NCI-H2227 treated with DMSO at 0.1 percent for 48 hours (cell line): ENCODE results near the gene MAGT1.
"Not testable (repeated sequence)": the region's sequence is repeated elsewhere in the genome, so short reads cannot be mapped to it uniquely, and the experiment has no call there.

Source experiments
- DNase-seq: peaks from one replicate; lab custom pipeline; 2025; lab: John Stamatoyannopoulos, UW

Gene MAGT1

DNA sequence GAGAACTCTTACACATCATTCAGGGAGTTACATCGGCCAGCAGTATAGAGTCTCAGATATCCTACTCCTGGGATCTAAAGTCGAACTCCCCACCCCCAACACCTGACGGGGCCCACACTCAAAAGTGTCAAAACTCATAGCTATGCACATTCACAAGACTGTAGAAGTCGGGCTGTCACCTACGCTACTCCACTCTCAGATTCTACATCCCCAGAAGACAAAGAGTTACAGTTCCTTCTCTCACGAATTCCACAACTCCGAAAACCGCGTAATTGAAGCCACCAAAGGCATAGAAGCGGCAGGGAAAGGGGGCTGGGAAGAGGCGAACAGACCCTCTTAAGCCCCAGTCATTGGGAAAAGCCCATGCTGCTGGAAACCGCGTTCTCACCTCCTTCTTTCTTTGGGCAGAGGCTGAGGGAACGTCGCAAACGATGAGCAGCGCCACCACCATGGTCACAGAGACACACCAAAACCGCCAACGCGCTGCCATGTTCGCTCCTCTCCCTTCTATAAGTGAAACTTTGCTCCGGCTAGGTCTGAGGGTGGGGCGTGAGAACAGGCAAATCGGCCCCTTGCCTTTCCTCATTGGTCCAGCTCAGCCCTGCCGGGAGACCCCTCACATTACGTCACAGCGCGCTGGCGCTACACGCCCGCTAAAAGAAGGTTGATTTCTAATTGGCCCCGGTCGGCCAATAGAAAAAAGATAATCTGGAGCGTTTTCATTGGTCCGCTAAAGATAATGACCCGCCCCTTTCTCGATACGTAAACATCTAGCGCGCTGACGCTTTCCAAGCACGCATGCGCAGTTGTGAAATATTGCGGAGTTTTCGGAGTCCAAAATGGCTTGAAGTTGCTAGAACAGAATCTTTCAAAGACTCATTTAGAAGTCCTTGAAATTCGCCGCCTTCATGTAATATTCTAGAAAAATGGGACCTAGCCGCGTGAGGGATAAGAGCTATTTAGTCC lies at the start of gene MAGT1:
MAGT1 (minus strand) TSS at position 515 of the 966 bp plus-strand sequence; CDS start at position 490, 25 bp downstream.
- DNase-seq = peak; percentile 99

DNA sequence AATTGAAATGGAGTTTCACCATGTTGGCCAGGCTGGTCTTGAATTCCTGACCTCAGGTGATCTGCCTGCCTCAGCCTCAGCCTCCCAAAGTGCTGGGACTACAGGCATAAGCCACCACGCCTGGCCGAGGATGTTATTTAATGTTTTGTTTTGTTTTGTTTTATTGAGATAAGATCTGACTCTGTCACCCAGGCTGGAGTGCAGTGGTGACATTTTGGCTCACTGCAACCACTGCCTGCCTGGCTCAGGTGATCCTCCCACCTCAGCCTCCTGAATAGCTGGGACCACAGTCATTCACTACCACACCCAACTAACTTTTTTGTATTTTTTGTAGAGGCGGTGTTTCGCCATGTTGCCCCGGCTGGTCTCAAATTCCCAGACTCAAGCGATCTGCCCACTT lies 49.8 kb upstream of the MAGT1 start:
- not testable (repeated sequence) for DNase-seq

DNA sequence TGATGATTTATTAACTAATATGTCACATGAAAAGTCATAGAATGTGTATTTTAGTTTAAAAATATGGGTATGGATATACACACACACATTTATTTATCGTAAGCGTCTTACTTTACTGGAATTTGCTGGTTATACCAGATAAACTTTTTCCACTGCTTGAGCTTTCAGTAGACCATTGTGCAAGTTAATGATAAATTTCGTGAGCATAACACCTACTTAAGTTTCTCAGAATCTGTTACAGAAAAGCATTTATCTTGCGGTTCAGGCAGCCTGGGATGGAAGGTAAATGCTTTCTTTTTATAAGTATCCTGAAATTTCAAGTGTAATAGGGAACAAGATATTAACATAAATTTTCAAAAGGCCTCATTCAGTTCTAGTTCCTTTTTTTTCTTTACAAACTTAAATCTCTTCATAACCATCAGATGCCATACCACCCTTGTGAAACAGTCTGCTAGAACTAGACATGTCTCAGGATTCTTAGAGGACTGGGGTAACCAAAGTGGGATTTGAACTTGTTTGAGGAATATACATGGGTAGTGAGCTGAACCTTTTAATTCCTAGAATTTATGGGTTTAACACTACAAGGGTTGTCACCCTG lies 42.9 kb upstream of the MAGT1 start:
- DNase-seq = no peak

DNA sequence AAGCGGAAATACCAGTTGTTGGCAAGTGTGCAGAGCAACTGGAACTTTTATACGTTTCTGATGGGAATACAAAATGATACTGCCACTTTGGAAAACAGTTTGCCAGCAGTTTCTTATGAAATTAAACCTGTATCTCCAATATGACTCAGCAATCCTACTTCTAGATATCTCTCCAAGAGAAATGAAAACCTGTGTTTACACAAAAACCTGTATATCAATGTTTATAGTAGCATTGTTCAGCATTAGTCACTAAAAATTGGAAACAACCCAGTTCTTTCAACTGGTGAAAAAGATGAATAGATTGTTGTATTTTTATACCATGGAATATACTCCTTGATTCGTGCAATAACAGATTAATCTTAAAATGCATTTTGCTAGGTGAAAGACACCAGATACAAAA lies 42.1 kb upstream of the MAGT1 start:
- DNase-seq = no peak

DNA sequence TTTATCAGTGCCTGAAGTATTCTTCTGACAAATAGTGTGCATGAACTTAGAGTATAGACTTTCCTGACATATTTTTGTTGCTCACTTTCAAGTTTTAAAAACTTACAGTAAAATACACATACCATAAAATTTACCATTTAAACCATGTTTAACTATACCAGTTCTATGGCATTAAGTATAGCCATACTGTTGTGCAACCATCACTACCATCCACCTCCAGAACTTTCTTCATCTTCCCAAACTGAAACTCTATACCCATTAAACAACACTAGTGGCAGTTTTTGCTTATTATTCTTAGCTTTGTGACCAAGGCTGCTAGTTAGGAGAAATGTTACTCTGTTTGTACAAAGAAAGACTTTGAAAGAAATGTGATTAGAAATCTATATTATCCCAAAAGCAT lies 41.1 kb upstream of the MAGT1 start:
- no peak for DNase-seq

DNA sequence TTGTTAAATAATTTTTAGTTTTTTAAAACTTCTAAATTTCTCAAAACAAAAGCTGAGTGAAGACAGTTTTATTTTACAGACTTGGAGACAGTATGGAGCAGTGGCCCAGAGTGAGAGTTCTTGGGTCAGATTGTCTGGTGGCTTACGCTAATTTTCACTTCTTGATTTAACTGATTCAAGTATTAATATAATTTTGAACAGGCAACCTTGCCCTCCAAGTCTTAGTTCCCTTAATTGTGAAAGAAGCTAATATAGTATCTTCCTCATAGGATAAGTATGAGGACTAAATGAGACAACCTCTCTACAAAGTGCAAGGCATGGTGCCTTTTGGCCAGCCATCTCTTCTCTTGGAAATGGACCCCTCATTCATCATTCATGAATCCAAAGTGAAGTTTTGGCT lies 40.7 kb upstream of the MAGT1 start:
- DNase-seq = no peak

DNA sequence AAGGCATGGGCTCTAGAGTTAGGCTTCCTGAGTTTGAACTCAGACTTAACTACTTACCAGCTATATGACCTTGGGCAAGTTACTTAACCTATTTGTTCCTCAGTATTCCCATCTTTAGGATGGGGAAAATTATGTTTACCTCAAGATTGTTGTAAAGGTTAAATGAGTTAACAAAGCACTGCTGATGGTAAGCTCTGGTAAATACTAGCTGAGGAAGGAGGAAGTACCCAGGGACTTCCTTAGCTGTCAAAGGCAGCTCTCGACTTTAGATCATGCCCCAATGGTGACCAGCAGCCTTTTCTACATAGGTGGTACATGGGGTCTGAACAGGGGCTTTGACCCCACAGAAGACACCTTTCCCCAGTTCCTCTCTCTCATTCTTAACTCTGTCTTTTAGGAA lies 35.3 kb upstream of the MAGT1 start:
- no peak for DNase-seq

DNA sequence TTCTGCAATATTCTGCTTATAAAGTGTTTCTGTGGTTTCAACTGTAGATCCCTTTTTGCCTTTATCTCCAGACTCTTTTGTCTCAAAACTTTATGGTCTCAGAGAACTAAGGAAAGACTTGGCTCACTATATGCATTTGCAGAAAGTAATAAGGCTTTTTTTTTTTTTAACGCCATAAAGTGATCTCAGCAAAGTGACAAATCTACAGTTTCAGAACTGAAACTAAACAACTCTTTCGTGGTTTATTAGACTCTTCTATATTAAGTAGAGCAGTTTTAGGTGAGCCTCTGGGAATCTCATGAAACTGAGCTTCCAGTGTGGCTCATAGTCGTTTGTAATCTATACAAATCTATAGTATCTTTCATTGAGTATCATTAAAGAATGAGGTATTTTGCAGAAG lies 30.5 kb upstream of the MAGT1 start:
- no peak for DNase-seq

DNA sequence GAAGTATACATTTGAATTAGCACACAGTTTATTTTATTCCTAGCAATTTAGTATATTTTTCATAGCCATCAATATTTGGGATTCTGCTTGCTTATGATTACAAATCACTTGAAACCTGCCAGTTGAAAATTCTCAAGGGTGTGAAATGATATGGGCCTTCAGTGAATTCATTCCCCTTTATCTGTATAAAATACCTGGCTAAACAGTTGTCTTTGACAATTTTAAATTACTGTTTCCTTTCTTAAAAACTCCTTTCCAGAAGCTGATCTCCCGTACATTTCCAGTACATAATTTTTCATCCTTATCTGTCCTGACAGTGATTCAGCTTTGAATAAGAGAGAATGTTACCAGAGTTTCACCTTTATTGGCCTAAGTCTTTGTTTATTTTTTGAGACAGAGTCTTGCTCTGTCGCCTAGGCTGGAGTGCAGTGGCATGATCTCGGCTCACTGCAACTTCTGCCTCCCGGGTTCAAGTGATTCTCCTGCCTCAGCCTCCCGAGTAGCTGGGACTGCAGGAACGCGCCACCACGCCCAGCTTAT lies 29.2 kb upstream of the MAGT1 start:
- DNase-seq = no peak

DNA sequence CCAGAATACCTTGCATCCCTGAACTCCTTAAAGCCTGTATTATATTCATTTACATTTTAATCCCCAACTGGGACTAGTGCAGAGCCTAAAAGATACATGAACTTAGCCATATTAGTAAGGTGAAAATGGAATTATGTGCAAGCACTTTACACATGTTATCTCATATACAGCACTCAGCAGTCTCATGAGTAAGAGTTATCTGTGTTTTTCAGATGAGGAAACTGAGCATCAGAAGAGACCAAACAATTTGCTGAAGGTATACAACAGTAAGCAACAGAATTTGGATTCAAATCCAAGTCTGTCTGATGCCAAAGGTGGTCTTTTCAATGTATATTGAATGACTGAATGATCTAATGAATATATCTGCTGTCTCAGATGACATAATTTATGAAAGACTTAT lies 27.6 kb upstream of the MAGT1 start:
- no peak for DNase-seq

DNA sequence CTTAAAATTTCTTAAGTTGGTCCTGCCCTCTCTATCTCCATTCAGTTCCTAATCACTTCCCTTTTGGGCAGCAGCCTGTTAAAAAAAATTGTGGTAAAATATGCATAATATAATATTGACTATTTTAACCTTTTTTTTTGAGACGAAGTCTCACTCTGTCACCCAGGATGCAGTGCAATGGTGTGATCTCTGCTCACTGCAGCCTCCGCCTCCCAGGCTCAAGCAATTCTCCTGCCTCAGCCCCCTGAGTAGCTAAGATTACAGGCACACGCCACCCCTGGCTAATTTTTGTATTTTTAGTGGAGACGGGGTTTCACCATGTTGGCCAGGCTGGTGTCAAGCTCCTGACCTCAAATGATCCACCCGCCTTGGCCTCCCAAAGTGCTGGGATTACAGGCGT lies 24.1 kb upstream of the MAGT1 start:
- DNase-seq = not testable (repeated sequence)

DNA sequence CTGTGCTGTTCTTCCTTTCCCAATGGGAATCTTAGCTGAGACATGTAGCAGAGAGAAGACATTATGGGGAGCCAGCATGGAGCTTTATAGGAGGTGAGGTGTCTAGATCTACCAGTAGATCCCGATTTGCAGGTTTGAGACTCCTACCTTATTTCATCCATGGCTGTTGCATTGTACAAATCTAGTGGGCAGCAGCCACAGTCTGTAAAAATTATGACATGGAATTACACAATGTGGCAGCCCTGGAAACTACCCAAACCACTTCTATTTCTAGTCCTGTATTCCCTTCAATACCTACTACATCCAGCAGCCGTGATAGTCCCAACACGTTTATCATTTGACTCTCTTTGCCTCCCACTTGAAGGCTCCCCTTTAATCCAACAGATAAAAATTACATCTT lies 23.3 kb upstream of the MAGT1 start:
- no peak for DNase-seq

DNA sequence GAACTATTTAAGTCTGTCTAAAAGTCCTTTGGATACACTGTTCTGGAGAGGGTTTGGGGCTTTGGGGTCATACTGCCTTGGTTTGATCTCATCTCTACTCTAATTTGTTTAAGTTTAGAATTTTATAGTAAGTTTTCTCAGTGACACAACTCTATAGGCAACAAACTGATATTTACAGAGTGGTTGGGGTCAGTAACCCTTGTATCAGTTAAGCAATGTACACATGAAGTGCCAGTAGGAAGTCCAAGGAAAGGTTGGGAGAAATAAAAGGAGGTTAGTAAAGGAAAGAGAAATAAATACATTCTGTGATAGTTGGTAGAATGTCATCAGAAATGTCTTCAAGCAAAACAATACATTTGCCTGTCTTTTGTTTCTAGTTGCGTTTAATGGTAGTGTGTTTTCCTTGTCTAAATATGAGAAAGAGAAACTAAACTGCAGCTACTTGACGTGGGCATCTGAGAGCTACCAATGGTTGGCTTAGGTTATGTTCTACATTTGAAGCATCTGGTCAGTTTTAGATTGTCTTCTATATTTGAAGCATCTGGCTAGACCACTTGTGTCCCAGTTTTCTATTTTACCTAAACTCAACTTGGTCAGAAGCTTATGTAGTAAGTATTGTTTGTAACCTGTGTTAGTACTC lies 22.2 kb upstream of the MAGT1 start:
- DNase-seq = no peak

DNA sequence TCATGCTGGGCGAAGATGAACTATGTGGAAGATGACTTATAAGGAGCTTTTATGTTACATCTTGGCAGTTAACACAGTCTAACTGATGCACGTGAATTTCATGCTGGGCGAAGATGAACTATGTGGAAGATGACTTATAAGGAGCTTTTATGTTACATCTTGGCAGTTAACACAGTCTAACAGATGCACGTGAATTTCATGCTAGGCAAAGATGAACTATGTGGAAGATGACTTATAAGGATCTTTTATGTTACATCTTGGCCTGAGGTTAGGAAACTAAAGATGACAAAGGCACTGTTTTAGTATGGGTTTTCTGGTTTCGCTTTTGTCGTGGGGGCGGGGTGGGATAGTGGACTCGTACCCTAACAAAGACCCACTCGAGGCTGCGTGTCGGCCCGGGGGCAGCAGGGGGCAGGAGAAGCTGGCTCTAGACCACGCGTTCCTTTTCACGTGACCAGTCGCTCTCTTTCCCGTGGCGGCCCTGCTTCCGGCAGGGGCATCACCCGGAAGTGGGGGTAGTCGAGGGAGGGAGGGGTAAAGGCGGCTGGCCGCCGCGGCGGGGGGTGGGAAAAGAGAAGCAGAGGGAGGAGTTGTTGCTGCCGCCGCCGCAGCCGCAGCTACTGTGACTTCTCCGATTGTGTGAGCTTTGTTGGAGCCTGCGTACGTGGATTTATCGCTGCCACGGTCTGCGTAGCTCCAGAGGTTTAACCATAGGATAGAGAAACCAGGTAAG lies 15.0 kb upstream of the MAGT1 start, which contains the start of gene ATP7A:
ATP7A (plus strand) TSS at position 586 of the 733 bp plus-strand sequence. CDS start 60,949 bp downstream, outside the sequence.
- peak; percentile 91 for DNase-seq

DNA sequence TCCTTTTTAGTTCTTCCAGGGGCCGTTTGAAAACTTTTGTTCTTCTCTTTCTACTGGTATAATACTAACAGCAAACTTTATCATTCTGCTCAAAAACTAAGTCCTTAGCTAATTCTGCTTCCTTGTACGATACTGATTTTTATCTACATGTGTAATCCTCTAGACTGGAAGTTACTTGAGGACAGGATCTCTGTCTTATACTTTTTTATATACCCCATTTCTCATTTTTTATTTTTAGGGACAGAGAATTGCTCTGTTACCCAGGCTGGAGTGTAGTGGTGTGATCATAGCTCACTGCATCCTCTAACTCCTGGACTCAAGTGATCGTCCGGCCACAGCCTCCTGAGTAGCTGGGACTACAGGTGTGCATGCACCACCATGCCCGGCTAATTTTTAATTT lies 6.3 kb upstream of the MAGT1 start:
- DNase-seq = no peak

DNA sequence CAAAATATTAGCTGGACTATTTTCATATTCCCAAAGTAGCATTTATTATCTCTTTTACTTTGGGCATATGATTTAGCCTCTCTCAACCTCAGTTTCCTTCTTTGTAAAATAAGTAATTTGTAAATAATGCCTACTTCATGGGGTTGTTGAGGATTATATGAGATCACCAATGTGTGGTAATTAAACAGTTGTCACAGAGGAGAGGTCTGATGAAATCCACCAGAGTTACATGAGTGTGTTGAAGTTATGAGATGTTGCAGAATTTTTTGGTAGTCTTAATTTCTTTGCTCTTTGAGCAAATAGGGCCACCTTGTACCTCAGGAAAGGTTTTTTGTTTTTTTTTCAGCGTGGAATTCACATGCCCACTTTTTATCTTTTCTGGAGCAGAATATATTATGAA lies 5.5 kb upstream of the MAGT1 start:
- DNase-seq = no peak

DNA sequence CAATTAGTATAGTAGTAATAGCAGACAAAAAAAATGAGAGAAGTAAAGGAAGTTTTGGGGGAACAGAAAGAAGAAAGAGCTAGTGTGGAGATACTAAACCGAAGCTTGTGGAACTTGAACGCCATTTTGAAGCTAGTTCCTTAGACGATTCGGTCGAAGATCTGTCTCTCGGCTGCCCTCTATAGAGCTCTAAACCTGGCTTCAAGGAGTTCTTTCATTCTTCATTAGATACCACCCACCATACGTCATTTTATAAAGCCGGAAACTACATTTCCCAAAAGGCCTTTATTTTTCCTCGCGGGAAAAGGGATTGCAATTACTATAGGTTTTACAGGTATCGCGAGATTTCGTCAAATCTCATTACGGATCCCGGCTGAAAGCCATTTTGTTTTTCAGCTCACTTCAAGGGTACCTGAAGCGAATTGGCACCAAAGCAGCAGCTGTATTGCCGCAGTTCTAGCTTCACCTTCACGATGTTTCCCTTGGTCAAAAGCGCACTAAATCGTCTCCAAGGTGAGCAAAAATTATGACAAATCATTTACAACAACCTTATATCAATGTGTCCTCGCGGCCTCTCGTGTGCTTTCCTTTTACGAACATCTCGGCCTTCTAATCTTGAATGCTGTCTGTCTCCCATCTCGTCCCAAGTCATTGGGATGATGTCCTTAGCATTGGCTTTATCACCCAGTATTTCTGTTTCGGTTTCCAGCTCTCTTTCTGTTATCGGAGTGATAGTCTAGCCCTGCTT lies 4.0 kb upstream of the MAGT1 start, which contains the start of gene COX7B:
COX7B (plus strand) TSS at position 388 of the 748 bp plus-strand sequence; CDS start at position 474, 86 bp downstream.
- DNase-seq = peak; percentile 99

DNA sequence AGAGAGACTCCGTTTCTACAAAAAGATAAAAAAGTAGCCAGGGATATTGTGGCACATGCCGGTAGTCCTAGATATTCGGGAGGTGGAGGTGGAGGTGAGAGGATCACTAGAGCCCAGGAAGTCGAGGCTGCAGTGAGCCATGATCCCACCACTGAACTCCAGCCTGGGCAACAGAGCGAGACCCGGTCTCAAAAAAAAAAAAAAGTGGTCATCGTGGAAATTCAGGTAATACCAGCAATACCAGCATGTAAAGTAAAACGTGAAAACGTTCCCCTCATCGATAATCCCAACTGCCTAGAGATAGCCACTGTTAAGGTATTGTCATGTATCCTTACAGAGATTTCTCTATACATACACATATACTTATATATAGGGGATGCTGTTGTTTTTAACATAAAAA lies 1.5 kb downstream of the MAGT1 start:
- no peak for DNase-seq

DNA sequence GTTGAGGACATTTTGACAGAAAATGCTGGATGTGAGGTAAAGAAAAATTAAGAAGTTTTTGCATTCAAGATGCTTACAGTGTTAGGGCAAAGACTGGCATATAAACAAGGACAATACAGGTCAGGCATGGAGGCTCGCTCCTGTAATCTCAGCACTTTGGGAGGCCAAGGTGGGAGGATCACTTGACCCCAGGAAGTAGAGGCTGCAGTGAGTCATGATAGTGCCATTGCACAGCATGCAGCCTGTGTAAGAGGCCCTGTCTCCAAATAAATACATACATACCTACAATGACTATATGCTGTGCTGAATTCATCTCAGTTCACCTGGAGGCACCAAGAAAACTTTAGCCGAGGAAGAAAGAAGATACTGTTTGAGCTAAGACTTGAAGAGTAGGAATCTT lies 2.3 kb downstream of the MAGT1 start:
- DNase-seq = no peak

DNA sequence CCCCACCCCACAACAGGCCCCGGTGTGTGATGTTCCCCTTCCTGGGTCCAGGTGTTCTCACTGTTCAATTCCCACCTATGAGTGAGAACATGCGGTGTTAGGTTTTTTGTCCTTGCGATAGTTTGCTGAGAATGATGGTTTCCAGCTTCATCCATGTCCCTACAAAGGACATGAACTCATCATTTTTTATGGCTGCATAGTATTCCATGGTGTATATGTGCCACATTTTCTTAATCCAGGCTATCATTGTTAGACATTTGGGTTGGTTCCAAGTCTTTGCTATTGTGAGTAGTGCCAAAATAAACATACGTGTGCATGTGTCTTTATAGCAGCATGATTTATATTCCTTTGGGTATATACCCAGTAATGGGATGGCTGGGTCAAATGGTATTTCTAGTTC lies 13.8 kb downstream of the MAGT1 start:
- DNase-seq = not testable (repeated sequence)

DNA sequence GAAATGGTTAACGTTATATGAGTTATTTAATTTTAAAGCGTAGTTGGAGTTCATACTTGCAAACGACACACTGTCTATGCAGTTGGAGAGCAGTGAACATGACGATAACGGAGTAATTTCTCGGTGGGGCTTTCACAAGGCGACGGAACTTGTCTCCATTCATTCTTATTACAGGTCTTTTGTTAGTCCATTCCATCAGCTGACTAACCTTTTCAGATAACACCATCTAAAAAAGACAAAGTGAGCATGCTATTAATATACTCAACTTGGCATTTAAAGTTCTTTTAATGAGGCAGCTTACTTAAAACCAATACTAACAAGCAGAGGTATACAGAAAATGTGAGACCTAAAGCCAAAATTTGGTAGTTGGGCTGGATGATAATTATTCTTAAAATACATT lies 19.9 kb downstream of the MAGT1 start:
- DNase-seq = no peak
